Thymus (tissue), 14 donors: Measurements from ENCODE around the gene ZNF69. TPM values are rescaled to one million over a fixed set of nuclear protein-coding genes. Genes with fewer than 3 reads are reported as not detected.
"Not testable (repeated sequence)": the region's sequence is repeated elsewhere in the genome, so short reads cannot be mapped to it uniquely, and the experiment has no call there.

Experiments used
- DNase-seq, 9 donors: peaks; one replicate each; pipeline ENCODE4 v3.0.0-alpha.2; 2013; ENCODE audit warnings: low spot score in 9 of 9, low read depth in 6 of 9, missing footprints in 1 of 9
- H3K27ac ChIP-seq, 2 donors: one replicate each; pipeline ENCODE4 v1.5.1; 2013; ENCODE audit warnings: control low read depth in 1 of 2, low read depth in 1 of 2, low read length in 1 of 2, mild to moderate bottlenecking in 1 of 2, moderate library complexity in 1 of 2
- H3K27me3 ChIP-seq, 2 donors: one replicate each; pipeline ENCODE4 v1.5.1; 2013; ENCODE audit warnings: low read length in 1 of 2; ENCODE audit not compliant: control insufficient read depth in 2 of 2, insufficient read depth in 1 of 2
- H3K36me3 ChIP-seq, 2 donors: one replicate each; pipeline ENCODE4 v1.5.1; 2013; ENCODE audit warnings: low read length in 1 of 2, mild to moderate bottlenecking in 1 of 2, moderate library complexity in 1 of 2; ENCODE audit not compliant: control insufficient read depth in 2 of 2, insufficient read depth in 2 of 2
- H3K4me1 ChIP-seq, 2 donors: one replicate each; pipeline ENCODE4 v1.5.1; 2013; ENCODE audit warnings: low read length in 2 of 2; ENCODE audit not compliant: control insufficient read depth in 2 of 2, insufficient read depth in 2 of 2
- H3K4me3 ChIP-seq, 2 donors: one replicate each; pipeline ENCODE4 v1.5.1; 2013; ENCODE audit warnings: low read length in 2 of 2, control low read depth in 1 of 2, mild to moderate bottlenecking in 1 of 2
- H3K9me3 ChIP-seq, 2 donors: one replicate each; pipeline ENCODE4 v1.5.1; 2013; ENCODE audit warnings: low read length in 1 of 2, mild to moderate bottlenecking in 1 of 2; ENCODE audit not compliant: control insufficient read depth in 2 of 2, insufficient read depth in 1 of 2
- WGBS: extraction: QIAGEN DNeasy Blood & Tissue Kit; methylation state at CpG from one replicate; pipeline ENCODE4 v1.1.7; 2013; 5-methylcytosine and 5-hydroxymethylcytosine counted together
- long read RNA-seq, 10 donors: transcript quantifications; one replicate each; lab custom pipeline, GENCODE V29; 2026
- polyA plus RNA-seq: library from polyadenylated mRNA; stranded (reverse); fragments of 200-250 nt; gene quantifications from one replicate; pipeline ENCODE4 v1.2.3, GENCODE V29; 2013
- total RNA-seq: library from RNA; stranded (reverse); fragments of 120-200 nt; gene quantifications from one replicate; pipeline ENCODE4 v1.2.4, GENCODE V29; 2013
- donor health status: healthy.

The ZNF69 gene
- 5.1 TPM for total RNA-seq
- polyA plus RNA-seq = 9.4 TPM
- long read RNA-seq, donor 1 = 0 reads
- long read RNA-seq, donor 2 = 0 reads
- long read RNA-seq, donor 3, partial matches to known transcripts = 0 of 2 reads
- long read RNA-seq, donor 3, other reads (novel, unspliced or antisense) = 0 of 2 reads
- long read RNA-seq, donor 4, partial matches to known transcripts = 0 of 1 reads
- long read RNA-seq, donor 4, other reads (novel, unspliced or antisense) = 0 of 1 reads
- long read RNA-seq, donor 5, partial matches to known transcripts = 0 of 1 reads
- long read RNA-seq, donor 5, other reads (novel, unspliced or antisense) = 0 of 1 reads
- long read RNA-seq, donor 6, partial matches to known transcripts = 0 of 1 reads
- long read RNA-seq, donor 6, other reads (novel, unspliced or antisense) = 0 of 1 reads
- long read RNA-seq, donor 7, partial matches to known transcripts = 0 of 1 reads
- long read RNA-seq, donor 7, other reads (novel, unspliced or antisense) = 0 of 1 reads
- long read RNA-seq, donor 8 = 0 reads
- long read RNA-seq, donor 9, partial matches to known transcripts = 0 of 2 reads
- long read RNA-seq, donor 9, other reads (novel, unspliced or antisense) = 0 of 2 reads
- long read RNA-seq, donor 10, partial matches to known transcripts = 0 of 1 reads
- long read RNA-seq, donor 10, other reads (novel, unspliced or antisense) = 0 of 1 reads

- WGBS = under 1% methylated on average over 56 of the region's 56 CpGs
- Histone ChIP-seq H3K36me3 (no peaks in the 10 kb centered on the region), H3K27me3 (no peaks in the 10 kb centered on the region), H3K27ac (peak within 1 kb of the TSS; percentile 66 to 80), H3K9me3 (no peaks in the 10 kb centered on the region), H3K4me1 (peaks cover 4 to 13% of the 10 kb centered on the region in 2 donors), H3K4me3 (peak within 1 kb of the TSS; percentile 70 to 83)
- DNase-seq = peak; percentile 57 to 91 (median 78)
Measured at GRCh38 chr19:11887611-11888531, at the start of gene ZNF69. TSS of gene ZNF69 (plus strand) at chr19:11887782. CDS start at chr19:11887924, 142 bp downstream.

GRCh38 chr19:11843722-11844121 is 43.9 kb upstream of the ZNF69 start:
- Histone ChIP-seq H3K27me3 (no peaks in the 10 kb centered on the region), H3K36me3 (no peaks in the 10 kb centered on the region), H3K27ac (no peak overlapping the region), H3K4me3 (no peak overlapping the region), H3K9me3 (no peaks in the 10 kb centered on the region), H3K4me1 (peaks cover 7 to 8% of the 10 kb centered on the region in 2 donors)
- WGBS = 94% methylated on average over 2 of the region's 2 CpGs
- no peak for DNase-seq

DNA sequence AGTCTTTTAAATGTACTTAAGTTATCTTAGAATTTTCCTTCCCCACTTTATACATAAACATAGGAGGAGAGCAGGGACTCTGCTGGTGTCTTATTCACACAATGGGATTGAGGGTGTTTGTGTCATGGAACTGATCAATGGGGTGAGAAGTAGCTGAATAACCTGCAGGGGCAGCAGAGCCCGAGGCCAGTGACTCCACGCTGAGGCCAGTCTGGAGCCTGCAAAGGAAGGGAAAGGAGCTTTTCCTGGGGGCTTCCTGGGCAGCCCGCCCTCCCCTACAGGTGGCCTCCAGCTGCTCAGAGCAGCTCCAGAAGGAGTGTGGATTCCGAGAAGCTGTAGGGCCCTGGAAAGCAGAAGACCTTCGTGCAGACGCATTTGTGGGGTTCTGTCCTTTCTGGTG is 40.0 kb upstream of the ZNF69 start:
- DNase-seq, H3K36me3 ChIP-seq, H3K27ac ChIP-seq, H3K4me3 ChIP-seq, H3K27me3 ChIP-seq: not testable (repeated sequence)
- peaks cover 9 to 15% of the 10 kb centered on the region in 2 donors for H3K4me1 ChIP-seq
- H3K9me3 ChIP-seq = peaks cover 0 to 13% of the 10 kb centered on the region in 2 donors
- WGBS = 89% methylated on average over 6 of the region's 6 CpGs

GRCh38 chr19:11848200-11848593 is 39.4 kb upstream of the ZNF69 start:
- WGBS = 50% methylated on average over 11 of the region's 11 CpGs
- Histone ChIP-seq H3K27me3 (no peaks in the 10 kb centered on the region), H3K36me3 (peaks cover 3 to 14% of the 10 kb centered on the region in 2 donors), H3K27ac (peak overlapping the region; percentile 77 to 91), H3K4me3 (peak overlapping the region; percentile 58 to 83), H3K4me1 (peaks cover 9 to 15% of the 10 kb centered on the region in 2 donors), H3K9me3 (peaks cover under 1 to 19% of the 10 kb centered on the region in 2 donors)
- no peak for DNase-seq

DNA sequence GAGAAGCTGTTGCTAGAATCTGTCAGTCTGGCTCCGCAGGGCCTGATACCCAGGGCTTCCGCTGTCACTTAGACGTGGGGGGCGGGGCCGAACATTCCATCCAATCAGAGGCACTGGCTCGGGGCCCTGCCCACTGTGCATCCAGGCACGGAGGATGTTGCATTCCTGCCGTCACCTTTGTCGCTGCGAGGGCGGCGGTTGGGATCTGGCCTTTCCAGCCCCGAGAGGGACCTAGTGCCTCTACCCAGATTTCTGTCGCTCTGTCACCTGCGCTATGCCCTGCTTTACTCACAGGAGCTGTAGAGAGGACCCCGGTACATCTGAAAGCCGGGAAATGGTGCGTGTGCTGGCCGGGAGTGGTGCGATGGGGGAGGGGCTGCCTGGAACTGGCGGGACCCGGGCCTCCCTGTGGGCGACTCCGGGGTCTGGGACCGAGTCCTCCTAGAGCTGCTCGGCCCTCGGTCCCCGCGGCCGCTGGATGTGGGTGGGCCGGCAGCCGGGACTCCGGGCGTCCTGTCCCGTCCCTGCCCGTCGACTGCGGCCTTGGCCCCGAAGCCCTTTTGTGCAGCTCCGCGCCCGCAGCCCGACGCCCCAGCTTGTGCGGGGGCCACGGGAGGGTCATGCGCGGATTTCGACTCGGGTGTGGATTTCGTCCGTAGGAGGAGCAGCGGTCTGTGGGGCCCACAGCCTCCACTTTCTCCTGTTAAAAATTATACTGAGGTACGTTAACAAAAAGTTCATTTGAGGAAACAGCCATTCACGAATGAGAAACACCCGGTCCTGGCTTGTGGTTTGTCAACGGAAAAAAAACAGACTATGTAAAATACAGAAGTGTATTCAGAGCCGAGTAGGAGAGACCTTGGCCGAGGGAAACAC is 38.8 kb upstream of the ZNF69 start, which contains the start of gene ZNF439:
Gene ZNF439 (plus strand): TSS at position 133 of the 876 bp plus-strand sequence. CDS start 142 bp downstream, at position 275.
- Histone ChIP-seq H3K4me3 (peak within 1 kb of the TSS; percentile 58 to 83), H3K27me3 (no peaks in the 10 kb centered on the region), H3K36me3 (peaks cover 7 to 20% of the 10 kb centered on the region in 2 donors), H3K27ac (peak within 1 kb of the TSS; percentile 77 to 91), H3K4me1 (peaks cover 9 to 15% of the 10 kb centered on the region in 2 donors), H3K9me3 (peaks cover 5 to 20% of the 10 kb centered on the region in 2 donors)
- peak; percentile 85 to 98 (median 92) for DNase-seq
- under 1% methylated on average over 59 of the region's 59 CpGs for WGBS

GRCh38 chr19:11850289-11850688 is 37.3 kb upstream of the ZNF69 start:
- 97% methylated on average over 4 of the region's 4 CpGs for WGBS
- not testable (repeated sequence) for H3K27me3 ChIP-seq, DNase-seq, H3K27ac ChIP-seq, H3K4me3 ChIP-seq
- H3K9me3 ChIP-seq = peaks cover 5 to 23% of the 10 kb centered on the region in 2 donors
- H3K4me1 ChIP-seq = peaks cover 9 to 15% of the 10 kb centered on the region in 2 donors
- peaks cover 15 to 27% of the 10 kb centered on the region in 2 donors for H3K36me3 ChIP-seq

DNA sequence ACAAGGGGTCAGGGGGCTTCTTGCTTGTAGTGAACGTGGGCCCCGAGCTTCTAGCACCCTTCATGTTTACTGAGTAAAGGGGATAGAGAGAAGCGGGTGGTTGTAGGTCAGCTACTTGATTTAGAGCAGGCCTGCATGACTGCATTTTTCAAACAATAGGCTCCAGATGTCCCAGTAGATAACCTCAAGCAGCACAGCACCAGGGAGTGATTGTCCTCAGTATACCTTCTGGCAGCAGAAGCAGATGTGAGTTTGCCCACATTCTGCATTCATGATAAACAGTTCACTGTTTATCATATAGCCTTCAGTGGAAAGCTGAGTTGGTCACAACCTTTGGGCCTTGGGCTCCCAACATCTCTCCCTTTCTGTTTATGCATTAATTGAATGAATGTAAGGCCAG is 34.2 kb upstream of the ZNF69 start:
- H3K4me3 ChIP-seq = no peak overlapping the region
- no peak for DNase-seq
- peaks cover 7 to 28% of the 10 kb centered on the region in 2 donors for H3K9me3 ChIP-seq
- H3K27me3 ChIP-seq = no peaks in the 10 kb centered on the region
- peaks cover 20 to 44% of the 10 kb centered on the region in 2 donors for H3K36me3 ChIP-seq
- peaks cover 5 to 7% of the 10 kb centered on the region in 2 donors for H3K4me1 ChIP-seq
- 98% methylated on average over 3 of the region's 3 CpGs for WGBS
- no peak overlapping the region for H3K27ac ChIP-seq
